PC-9 (cell line): ENCODE measurements around the gene ANKRD63. TPM values are rescaled to one million over a fixed set of nuclear protein-coding genes. Genes with fewer than 3 reads are reported as not detected.
A peak's percentile ranks its signal among the peaks of the same experiment; 100 is the strongest.

Experiments
- BruUV-seq: library from RNA; stranded (reverse); fragments of 400-500 nt; replicated peaks from 2 replicates; lab custom pipeline; 2021; lab: Mats Ljungman, UMichigan
- CTCF ChIA-PET: fragments of 300-600 bp; sonication (Branson Sonifier 250); formaldehyde crosslinking; loops from one replicate; lab custom pipeline; 2022; ENCODE audit warnings: antibody characterized with exemption; lab: Charles Lee
- POLR2A ChIA-PET: fragments of 300-600 bp; sonication (Branson Sonifier 250); formaldehyde crosslinking; loops from one replicate; lab custom pipeline; 2022; ENCODE audit warnings: antibody characterized with exemption; ENCODE audit not compliant: unreplicated experiment; lab: Charles Lee
- DNase-seq, 2 experiments: peaks; one replicate each; pipeline versions ENCODE4 v3.0.0 to v3.0.0-alpha.2; 2015 to 2022; ENCODE audit warnings: mixed read lengths in 1 of 2
- H2AFZ ChIP-seq: fragments of 200-600 bp; sonication (generic); 2 replicates; pipeline ENCODE4 v1.8.1; 2017; ENCODE audit warnings: antibody characterized with exemption
- H3F3A ChIP-seq: fragments of 200-600 bp; sonication (generic); 2 replicates; pipeline ENCODE4 v1.8.1; 2017; ENCODE audit warnings: antibody characterized with exemption, mild to moderate bottlenecking, low read depth; ENCODE audit not compliant: insufficient read depth
- H3K27ac ChIP-seq: fragments of 200-600 bp; sonication (generic); 2 replicates; pipeline ENCODE4 v1.6.1; 2016; ENCODE audit warnings: mixed run types
- H3K27me3 ChIP-seq: fragments of 200-600 bp; sonication (generic); 2 replicates; pipeline ENCODE4 v1.6.1; 2016; ENCODE audit warnings: low read depth, mixed run types; ENCODE audit not compliant: insufficient read depth
- H3K36me3 ChIP-seq: fragments of 200-600 bp; sonication (generic); 2 replicates; pipeline ENCODE4 v1.6.1; 2016; ENCODE audit warnings: low read depth, mixed run types
- H3K4me1 ChIP-seq: fragments of 200-600 bp; sonication (generic); replicated peaks from 2 replicates; pipeline ENCODE4 v1.6.1; 2016; ENCODE audit warnings: mixed run types; ENCODE audit not compliant: insufficient read depth
- H3K4me2 ChIP-seq: fragments of 200-600 bp; sonication (generic); 2 replicates; pipeline ENCODE4 v1.6.1; 2017; ENCODE audit warnings: mixed run types
- H3K4me3 ChIP-seq: fragments of 200-600 bp; sonication (generic); 2 replicates; pipeline ENCODE4 v1.6.1; 2016; ENCODE audit warnings: mixed run types
- H3K79me2 ChIP-seq: fragments of 200-600 bp; sonication (generic); 2 replicates; pipeline ENCODE4 v1.6.1; 2017; ENCODE audit warnings: low read depth, mixed run types
- H3K9me2 ChIP-seq: fragments of 200-600 bp; sonication (generic); 2 replicates; pipeline ENCODE4 v1.8.1; 2017; ENCODE audit warnings: mild to moderate bottlenecking; ENCODE audit not compliant: insufficient read depth
- H3K9me3 ChIP-seq: fragments of 200-600 bp; sonication (generic); 2 replicates; pipeline ENCODE4 v1.8.1; 2016; ENCODE audit warnings: low read depth; ENCODE audit not compliant: insufficient read depth
- H4K20me1 ChIP-seq: fragments of 200-600 bp; sonication (generic); 2 replicates; pipeline ENCODE4 v1.8.1; 2017; ENCODE audit not compliant: insufficient read depth
- EZH2 ChIP-seq: fragments of 200-600 bp; sonication (generic); IDR thresholded peaks from 2 replicates; pipeline ENCODE4 v1.8.0; 2017; ENCODE audit warnings: antibody characterized with exemption, low read depth
- intact Hi-C: fragments of 100-400 bp; cut with micrococcal nuclease; formaldehyde crosslinking; loops from one replicate; pipeline ENCODE4 v1.10.0; 2022; ENCODE audit not compliant: unreplicated experiment
- total RNA-seq: library from RNA; stranded (reverse); gene quantifications from 2 replicates; pipeline ENCODE4 v1.2.3, GENCODE V29; 2021
- TF ChIP-seq, protein P1 (sequence below): fragments of 200-600 bp; sonication (generic); conservative IDR thresholded peaks from 2 replicates; pipeline ENCODE4 v1.6.1; 2017; ENCODE audit warnings: mixed run types, antibody characterized with exemption, mild to moderate bottlenecking, moderate library complexity

Gene ANKRD63
- total RNA-seq, 1 experiment from 2014 or later, result not detected

DNA sequence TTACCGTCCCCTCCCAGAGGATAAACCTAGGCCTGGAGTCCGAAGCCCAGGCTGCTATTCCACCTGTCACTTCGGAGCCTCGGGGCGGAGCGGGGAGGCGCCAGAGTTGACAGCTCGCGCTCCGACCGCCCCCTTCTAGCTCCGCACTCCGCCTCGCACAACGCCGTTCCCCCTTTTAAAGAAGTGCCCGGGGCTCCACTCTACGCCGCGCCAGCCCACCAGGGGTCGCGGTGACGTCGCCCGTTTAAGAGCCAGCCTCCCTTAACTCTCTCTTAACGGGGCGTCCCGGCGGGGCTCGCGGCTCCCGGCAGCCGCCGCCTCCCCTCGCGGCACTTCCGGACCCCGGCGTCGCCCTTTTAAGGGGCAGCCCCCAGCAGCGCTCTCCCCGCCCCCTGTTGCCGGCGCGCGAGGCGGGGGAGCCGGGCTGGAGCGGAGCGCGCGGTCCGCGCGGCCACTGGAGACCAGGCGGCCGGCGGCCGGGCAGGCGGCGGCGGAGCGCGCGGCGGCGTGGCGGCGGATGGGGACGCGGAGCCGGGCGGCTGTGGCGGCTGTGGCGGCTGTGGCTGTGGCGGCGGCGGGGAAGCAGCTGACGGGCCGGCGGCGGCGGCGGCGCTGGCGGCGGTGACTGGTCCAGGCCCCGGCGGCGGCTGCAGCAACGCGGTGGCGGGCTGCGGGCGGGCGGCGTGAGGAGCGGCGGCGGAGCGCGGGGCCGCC lies 40.5 kb upstream of the ANKRD63 start, which contains the start of gene INAFM2:
TSS of gene INAFM2 (plus strand) at position 454 of the 714 bp plus-strand sequence. CDS start 364 bp downstream, outside the sequence.
- CTCF ChIA-PET, result interaction anchor here (0.6 to 1.2 kb wide), 7 partner anchors 10 to 116 kb away, joined by 3 to 6 read pairs (median 5); no protein-coding TSS in a partner anchor
- H3K4me3 ChIP-seq, result peak within 1 kb of the TSS; percentile 59
- TF ChIP-seq EZH2, result no peak
- TF ChIP-seq, protein P1, sequence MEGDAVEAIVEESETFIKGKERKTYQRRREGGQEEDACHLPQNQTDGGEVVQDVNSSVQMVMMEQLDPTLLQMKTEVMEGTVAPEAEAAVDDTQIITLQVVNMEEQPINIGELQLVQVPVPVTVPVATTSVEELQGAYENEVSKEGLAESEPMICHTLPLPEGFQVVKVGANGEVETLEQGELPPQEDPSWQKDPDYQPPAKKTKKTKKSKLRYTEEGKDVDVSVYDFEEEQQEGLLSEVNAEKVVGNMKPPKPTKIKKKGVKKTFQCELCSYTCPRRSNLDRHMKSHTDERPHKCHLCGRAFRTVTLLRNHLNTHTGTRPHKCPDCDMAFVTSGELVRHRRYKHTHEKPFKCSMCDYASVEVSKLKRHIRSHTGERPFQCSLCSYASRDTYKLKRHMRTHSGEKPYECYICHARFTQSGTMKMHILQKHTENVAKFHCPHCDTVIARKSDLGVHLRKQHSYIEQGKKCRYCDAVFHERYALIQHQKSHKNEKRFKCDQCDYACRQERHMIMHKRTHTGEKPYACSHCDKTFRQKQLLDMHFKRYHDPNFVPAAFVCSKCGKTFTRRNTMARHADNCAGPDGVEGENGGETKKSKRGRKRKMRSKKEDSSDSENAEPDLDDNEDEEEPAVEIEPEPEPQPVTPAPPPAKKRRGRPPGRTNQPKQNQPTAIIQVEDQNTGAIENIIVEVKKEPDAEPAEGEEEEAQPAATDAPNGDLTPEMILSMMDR, result peak; percentile 50
- H3K36me3 ChIP-seq, result no peaks in the 10 kb centered on the region
- POLR2A ChIA-PET, result interaction anchor here (0.6 kb wide), 1 partner anchor 413 kb away, joined by 4 read pairs; no protein-coding TSS in a partner anchor
- H4K20me1 ChIP-seq, result no peaks in the 10 kb centered on the region
- 0 out of 2 replicates have a peak, but pooled peaks cover 2% of the 10 kb centered on the region for H3K79me2 ChIP-seq
- intact Hi-C loops, result loop anchor here (1.0 to 5.0 kb wide), 2 partner anchors 41 to 97 kb away; partner anchors contain the start of gene ANKRD63
- peaks cover 10% of the 10 kb centered on the region; the same call in 1 of the 2 replicates for H3K4me1 ChIP-seq
- DNase-seq, result peak; percentile 59 to 81
- no TSS peak for BruUV-seq
- H2AFZ ChIP-seq, result peak within 1 kb of the TSS; percentile 64; the same call in 1 of the 2 replicates
- no peaks in the 10 kb centered on the region for H3K9me2 ChIP-seq
- H3K27ac ChIP-seq, result no peak within 1 kb of the TSS
- peak within 1 kb of the TSS; percentile 79 for H3K4me2 ChIP-seq
- H3F3A ChIP-seq, result peaks cover 4% of the 10 kb centered on the region; the same call in 1 of the 2 replicates
- H3K27me3 ChIP-seq, result no peaks in the 10 kb centered on the region
- no peaks in the 10 kb centered on the region for H3K9me3 ChIP-seq

DNA sequence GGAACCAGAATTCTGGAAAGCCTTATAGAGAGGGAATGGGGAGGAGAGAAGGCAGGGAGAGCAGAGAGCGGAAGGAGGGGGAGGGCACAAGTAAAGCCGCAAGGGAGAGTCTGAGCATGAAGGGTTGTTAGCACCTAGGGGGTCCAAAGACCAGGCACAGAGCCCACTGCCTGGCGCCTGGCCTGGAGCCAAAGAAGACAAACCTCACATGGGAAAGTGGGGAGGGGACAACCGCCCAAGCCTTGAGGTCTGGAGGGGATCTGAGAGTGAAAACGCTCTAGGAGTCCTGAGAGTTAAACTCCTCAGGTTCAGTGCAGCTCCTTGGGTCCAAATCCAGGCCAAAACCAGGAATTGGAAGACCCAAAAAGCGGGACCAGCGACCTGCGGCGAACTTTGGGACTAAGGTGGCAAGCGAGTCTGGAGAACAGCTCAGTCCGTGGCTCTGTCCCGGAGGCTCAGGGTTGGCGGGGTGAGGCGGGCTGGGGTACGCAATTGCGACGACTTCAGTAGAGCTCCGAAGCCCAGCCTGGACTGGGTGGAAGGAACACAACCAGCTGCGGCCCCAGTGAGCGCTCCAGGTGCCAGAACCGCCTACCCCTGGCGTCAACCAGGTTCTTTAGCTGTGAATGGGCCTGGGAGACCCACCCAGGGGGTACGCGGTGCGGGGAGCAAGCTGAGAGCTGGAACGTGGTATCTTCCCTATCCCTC lies 39.8 kb upstream of the ANKRD63 start:
- peak overlapping the region; percentile 59 for H3K4me2 ChIP-seq
- H3K9me2 ChIP-seq, result no peaks in the 10 kb centered on the region
- DNase-seq, result no peak
- H2AFZ ChIP-seq, result no peak overlapping the region
- H3F3A ChIP-seq, result no peaks in the 10 kb centered on the region
- no TSS peak for BruUV-seq
- TF ChIP-seq, protein P1, result no peak
- TF ChIP-seq EZH2, result no peak
- no peaks in the 10 kb centered on the region for H3K36me3 ChIP-seq
- intact Hi-C loops, result loop anchor here (1.0 to 5.0 kb wide), 2 partner anchors 40 to 98 kb away; partner anchors contain the start of gene ANKRD63
- H3K9me3 ChIP-seq, result no peaks in the 10 kb centered on the region
- H3K27ac ChIP-seq, result no peak overlapping the region
- ChIA-PET CTCF (interaction anchor here (0.6 to 1.2 kb wide), 7 partner anchors 9 to 117 kb away, joined by 3 to 6 read pairs (median 5); no protein-coding TSS in a partner anchor), POLR2A (interaction anchor here (0.6 kb wide), 1 partner anchor 414 kb away, joined by 4 read pairs; no protein-coding TSS in a partner anchor)
- H3K27me3 ChIP-seq, result no peaks in the 10 kb centered on the region
- H4K20me1 ChIP-seq, result no peaks in the 10 kb centered on the region
- H3K79me2 ChIP-seq, result 0 out of 2 replicates have a peak, but pooled peaks cover 2% of the 10 kb centered on the region
- peak overlapping the region; percentile 56; the same call in 1 of the 2 replicates for H3K4me3 ChIP-seq
- peaks cover 10% of the 10 kb centered on the region; the same call in 1 of the 2 replicates for H3K4me1 ChIP-seq

DNA sequence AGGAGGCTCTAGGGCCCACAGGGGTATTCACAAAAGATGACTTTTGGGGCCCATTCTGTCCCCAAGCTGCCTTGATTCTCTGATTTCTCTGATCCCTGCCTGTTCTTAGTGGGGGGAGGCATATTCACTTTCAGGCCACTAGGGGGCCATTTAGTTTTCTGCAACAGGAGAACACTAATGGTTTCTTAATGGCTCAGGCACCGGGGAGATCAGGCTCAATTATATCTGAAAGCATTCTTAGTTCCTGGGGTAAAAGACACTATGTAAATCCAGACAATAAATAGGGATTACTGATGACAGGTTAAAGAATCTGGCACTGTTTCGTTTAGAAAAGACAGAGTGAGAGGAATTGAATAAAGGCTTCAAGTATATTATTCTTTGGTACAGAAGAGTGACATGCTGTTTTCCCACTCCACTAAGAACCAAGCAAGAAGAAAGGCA lies 38.1 kb upstream of the ANKRD63 start:
- peak in 1 of 2 experiments; percentile 53 for DNase-seq
- no peaks in the 10 kb centered on the region for H3K9me3 ChIP-seq
- H3F3A ChIP-seq, result no peaks in the 10 kb centered on the region
- H3K4me2 ChIP-seq, result no peak overlapping the region
- no peaks in the 10 kb centered on the region for H3K36me3 ChIP-seq
- H4K20me1 ChIP-seq, result no peaks in the 10 kb centered on the region
- H3K4me3 ChIP-seq, result no peak overlapping the region
- 0 out of 2 replicates have a peak, but pooled peaks cover 2% of the 10 kb centered on the region for H3K79me2 ChIP-seq
- intact Hi-C loops, result loop anchor here (1.0 to 5.0 kb wide), 2 partner anchors 39 to 47 kb away; partner anchors contain the start of gene ANKRD63
- CTCF ChIA-PET, result interaction anchor here (0.6 kb wide), 1 partner anchor 550 kb away, joined by 3 read pairs; no protein-coding TSS in a partner anchor
- H3K27ac ChIP-seq, result no peak overlapping the region
- no peak for TF ChIP-seq EZH2
- TF ChIP-seq, protein P1, result peak; percentile 89
- no TSS peak for BruUV-seq
- H3K9me2 ChIP-seq, result no peaks in the 10 kb centered on the region
- peaks cover 10% of the 10 kb centered on the region; the same call in 1 of the 2 replicates for H3K4me1 ChIP-seq
- H3K27me3 ChIP-seq, result no peaks in the 10 kb centered on the region
- POLR2A ChIA-PET, result no interaction called here
- no peak overlapping the region for H2AFZ ChIP-seq
